HG02981 (cell line): ENCODE data around the gene GSTT4.
"Not testable (repeated sequence)": the region's sequence is repeated elsewhere in the genome, so short reads cannot be mapped to it uniquely, and the experiment has no call there.

Experiments used
- ATAC-seq: cut with Tn5 transposase; IDR thresholded peaks from one replicate; pipeline ENCODE4 v1.9.1; 2021; ENCODE audit warnings: mild to moderate bottlenecking, moderate library complexity; ENCODE audit not compliant: unreplicated experiment

GSTT4 gene

GRCh38 chr22:23954193-23954990 lies 50.9 kb downstream of the GSTT4 start:
- ATAC-seq: not testable (repeated sequence)

GRCh38 chr22:23953485-23953884 lies 51.8 kb downstream of the GSTT4 start:
- not testable (repeated sequence) for ATAC-seq

- ATAC-seq: not testable (repeated sequence)
Measured at GRCh38 chr22:23952794-23953405, 52.4 kb downstream of the GSTT4 start.

DNA sequence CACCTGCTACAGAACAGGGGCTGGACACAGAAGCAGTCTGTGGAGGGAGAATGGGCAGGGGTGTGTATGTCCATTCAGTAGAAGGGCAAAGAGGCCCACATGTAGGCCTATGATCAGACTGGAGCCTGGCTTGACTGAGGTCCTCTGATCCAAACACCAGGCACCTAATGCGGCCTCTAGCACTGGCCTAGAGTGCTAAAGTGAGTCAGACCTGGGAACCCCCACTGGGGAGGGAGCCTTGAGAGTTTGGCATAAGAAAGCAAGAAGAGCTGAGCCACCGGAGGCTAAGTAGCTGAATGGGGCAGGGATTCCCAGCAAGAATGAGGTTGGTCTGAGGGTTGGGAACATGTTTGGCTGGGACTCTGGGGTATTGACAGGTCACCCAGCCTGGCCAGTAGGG lies 53.9 kb downstream of the GSTT4 start:
- not testable (repeated sequence) for ATAC-seq

DNA sequence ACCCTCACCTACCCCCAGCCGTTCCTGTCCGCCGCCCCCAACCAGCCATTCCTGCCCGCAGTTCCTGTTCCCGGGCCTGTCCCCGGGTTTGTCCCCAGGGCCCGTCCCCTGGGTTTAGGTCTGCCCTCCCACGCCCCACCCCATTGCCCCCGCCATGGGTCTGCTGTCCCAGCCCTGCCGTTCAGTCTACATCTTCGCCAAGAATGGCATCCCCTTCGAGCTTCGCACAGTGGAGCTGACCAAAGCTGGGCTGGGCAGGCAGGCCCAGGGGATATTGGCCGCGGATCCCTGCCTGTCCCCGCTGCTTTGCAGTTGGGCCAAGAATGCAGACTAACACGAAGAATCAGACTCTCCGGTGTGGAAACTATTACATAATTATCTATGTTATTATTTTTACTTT lies 55.5 kb downstream of the GSTT4 start:
- ATAC-seq: not testable (repeated sequence)
